H1 (cell line): ENCODE data around the gene MAPK1. TPM values are rescaled to one million over a fixed set of nuclear protein-coding genes. Genes with fewer than 3 reads are reported as not detected.

Experiments used
- CTCF ChIA-PET: fragments of 300-600 bp; sonication (Branson Sonifier 250); formaldehyde crosslinking; loops from one replicate; lab custom pipeline; 2021; ENCODE audit not compliant: partially characterized antibody; lab: Charles Lee
- POLR2A ChIA-PET: fragments of 300-600 bp; sonication (Branson Sonifier 250); formaldehyde crosslinking; loops from one replicate; lab custom pipeline; 2021; ENCODE audit warnings: inconsistent platforms; ENCODE audit not compliant: partially characterized antibody; lab: Charles Lee
- DNase-seq, 2 experiments: peaks; one replicate each; pipeline versions ENCODE4 v3.0.0 to v3.0.0-alpha.2; 2010 to 2022; ENCODE audit warnings: low spot score in 2 of 2, low read depth in 1 of 2, mixed read lengths in 1 of 2
- FAIRE-seq: peaks from 2 replicates; lab custom pipeline; 2011; peaks lifted over from hg19 to GRCh38; lab: Jason Lieb, UNC
- H2AFZ ChIP-seq: 2 replicates; pipeline ENCODE4 v1.8.1; 2012; ENCODE audit warnings: low read length, inconsistent platforms
- H2AK5ac ChIP-seq: 2 replicates; pipeline ENCODE4 v1.6.1; 2013; ENCODE audit warnings: low read depth, low read length
- H2BK120ac ChIP-seq: replicated peaks from 2 replicates; pipeline ENCODE3; 2013; ENCODE audit warnings: low read depth, low read length, inconsistent platforms
- H2BK12ac ChIP-seq: 2 replicates; pipeline ENCODE4 v1.6.1; 2013; ENCODE audit warnings: low read depth, low read length
- H2BK15ac ChIP-seq: 2 replicates; pipeline ENCODE4 v1.6.1; 2013; ENCODE audit warnings: low read length
- H2BK20ac ChIP-seq: 2 replicates; pipeline ENCODE4 v1.6.1; 2013; ENCODE audit warnings: low read length
- H2BK5ac ChIP-seq: 2 replicates; pipeline ENCODE4 v1.6.1; 2013; ENCODE audit warnings: low read depth, low read length
- H3K14ac ChIP-seq: 2 replicates; pipeline ENCODE4 v1.6.1; 2013; ENCODE audit warnings: inconsistent platforms; ENCODE audit not compliant: insufficient read length
- H3K18ac ChIP-seq: 2 replicates; pipeline ENCODE4 v1.6.1; 2013; ENCODE audit warnings: low read length; ENCODE audit errors: extremely low read depth
- H3K23ac ChIP-seq: 2 replicates; pipeline ENCODE4 v1.6.1; 2013; ENCODE audit warnings: inconsistent platforms; ENCODE audit not compliant: insufficient read length
- H3K23me2 ChIP-seq: 2 replicates; pipeline ENCODE4 v1.6.1; 2013; ENCODE audit warnings: low read depth, low read length
- H3K27ac ChIP-seq: 2 replicates; pipeline ENCODE4 v1.6.1; 2011; ENCODE audit warnings: low read depth, low read length, inconsistent platforms
- H3K27me3 ChIP-seq, 4 experiments: replicated peaks in 1 of 4; 1 replicate in 1 of 4; 2 replicates in 3 of 4; pipeline versions ENCODE4 v1.6.1 to v1.8.1; 2011 to 2013; ENCODE audit warnings: low read length in 3 of 4, mild to moderate bottlenecking in 3 of 4, inconsistent platforms in 2 of 4, mixed read lengths in 2 of 4, moderate library complexity in 1 of 4; ENCODE audit not compliant: control insufficient read depth in 3 of 4, insufficient read depth in 3 of 4; ENCODE audit errors: extremely low read depth in 1 of 4
- H3K36me3 ChIP-seq, 4 experiments: 2 replicates each; pipeline versions ENCODE4 v1.6.1 to v1.8.1; 2011 to 2013; ENCODE audit warnings: mild to moderate bottlenecking in 4 of 4, low read length in 3 of 4, moderate library complexity in 2 of 4, control low read depth in 1 of 4, inconsistent platforms in 1 of 4; ENCODE audit not compliant: insufficient read depth in 4 of 4, control insufficient read depth in 2 of 4
- H3K4ac ChIP-seq: replicated peaks from 2 replicates; pipeline ENCODE3; 2013; ENCODE audit warnings: low read length, low read depth, mixed read lengths, inconsistent platforms; ENCODE audit not compliant: insufficient read length
- H3K4me1 ChIP-seq, 4 experiments: replicated peaks in 1 of 4; 1 replicate in 1 of 4; 2 replicates in 3 of 4; pipeline versions ENCODE4 v1.6.1 to v1.8.1; 2011 to 2013; ENCODE audit warnings: low read length in 3 of 4, inconsistent platforms in 2 of 4, mixed read lengths in 1 of 4; ENCODE audit not compliant: insufficient read depth in 4 of 4, control insufficient read depth in 3 of 4
- H3K4me2 ChIP-seq, 2 experiments: 2 replicates each; pipeline versions ENCODE4 v1.6.1 to v1.8.1; 2011 to 2013; ENCODE audit warnings: low read depth in 2 of 2, low read length in 2 of 2, control low read depth in 1 of 2, inconsistent platforms in 1 of 2, mild to moderate bottlenecking in 1 of 2; ENCODE audit not compliant: insufficient read depth in 1 of 2
- H3K4me3 ChIP-seq, 4 experiments: fragments of 200-600, 300-600 bp in 1 of 4; sonication (generic), shearing (Covaris generic), sonication (Bioruptor Twin) in 1 of 4; 2 replicates each; pipeline versions ENCODE4 v1.5.1 to v1.8.1; 2011 to 2016; ENCODE audit warnings: low read length in 4 of 4, low read depth in 3 of 4, control low read depth in 2 of 4, inconsistent platforms in 2 of 4, mild to moderate bottlenecking in 2 of 4, mixed read lengths in 1 of 4, moderate library complexity in 1 of 4; ENCODE audit not compliant: insufficient read depth in 2 of 4; ENCODE audit errors: extremely low read depth in 1 of 4
- H3K56ac ChIP-seq: replicated peaks from 2 replicates; pipeline ENCODE3; 2013; ENCODE audit warnings: low read depth, mild to moderate bottlenecking, mixed read lengths, low read length, inconsistent platforms; ENCODE audit not compliant: insufficient read length
- H3K79me1 ChIP-seq: 2 replicates; pipeline ENCODE4 v1.6.1; 2013; ENCODE audit warnings: low read depth, low read length, control low read depth
- H3K79me2 ChIP-seq, 2 experiments: 2 replicates each; pipeline versions ENCODE4 v1.6.1 to v1.8.1; 2012 to 2013; ENCODE audit warnings: low read length in 2 of 2, mild to moderate bottlenecking in 2 of 2, inconsistent platforms in 1 of 2; ENCODE audit not compliant: insufficient read depth in 2 of 2, control insufficient read depth in 1 of 2
- H3K9ac ChIP-seq, 4 experiments: replicated peaks in 1 of 4; 1 replicate in 1 of 4; 2 replicates in 3 of 4; pipeline versions ENCODE4 v1.6.1 to v1.8.1; 2011 to 2013; ENCODE audit warnings: low read depth in 3 of 4, low read length in 3 of 4, control low read depth in 2 of 4, mild to moderate bottlenecking in 2 of 4, moderate library complexity in 2 of 4, inconsistent platforms in 1 of 4; ENCODE audit errors: extremely low read depth in 1 of 4
- H3K9me3 ChIP-seq, 2 experiments: 2 replicates each; pipeline versions ENCODE4 v1.6.1 to v1.8.1; 2012 to 2013; ENCODE audit warnings: mild to moderate bottlenecking in 2 of 2, moderate library complexity in 2 of 2, control low read depth in 1 of 2, inconsistent platforms in 1 of 2, low read depth in 1 of 2, low read length in 1 of 2, mixed read lengths in 1 of 2; ENCODE audit not compliant: insufficient read depth in 2 of 2
- H4K20me1 ChIP-seq, 2 experiments: replicated peaks in 1 of 2; 2 replicates each; pipeline versions ENCODE3 to v1.8.1; 2011 to 2013; ENCODE audit warnings: inconsistent platforms in 2 of 2, low read length in 2 of 2, mild to moderate bottlenecking in 1 of 2; ENCODE audit not compliant: insufficient read depth in 2 of 2, control insufficient read depth in 1 of 2
- H4K5ac ChIP-seq: 2 replicates; pipeline ENCODE4 v1.6.1; 2013; ENCODE audit warnings: low read length, low read depth, mixed read lengths, inconsistent platforms; ENCODE audit not compliant: insufficient read length
- H4K8ac ChIP-seq: 2 replicates; pipeline ENCODE4 v1.8.0; 2013; ENCODE audit warnings: mild to moderate bottlenecking, moderate library complexity, low read length, inconsistent platforms; ENCODE audit not compliant: insufficient read depth; ENCODE audit errors: extremely low read depth
- H4K91ac ChIP-seq: replicated peaks from 2 replicates; pipeline ENCODE3; 2013; ENCODE audit warnings: low read length, mixed read lengths, inconsistent platforms; ENCODE audit not compliant: insufficient read length
- CHD2 ChIP-seq: IDR thresholded peaks from 2 replicates; pipeline ENCODE4 v1.6.1; 2012; ENCODE audit warnings: low read length, improper control_type of control experiment
- EGR1 ChIP-seq: IDR thresholded peaks from 2 replicates; pipeline ENCODE4 v1.6.1; 2011; ENCODE audit warnings: low read depth, low read length, borderline replicate concordance
- NANOG ChIP-seq: IDR thresholded peaks from 2 replicates; pipeline ENCODE4 v1.6.1; 2011; ENCODE audit warnings: low read length, low read depth, mild to moderate bottlenecking, inconsistent platforms; ENCODE audit not compliant: insufficient read depth, poor library complexity, severe bottlenecking
- POLR2A ChIP-seq, 2 experiments: IDR thresholded peaks; 1 replicate in 1 of 2; 2 replicates in 1 of 2; pipeline ENCODE4 v1.6.1; 2011; ENCODE audit warnings: low read depth in 2 of 2, low read length in 2 of 2, mild to moderate bottlenecking in 2 of 2; ENCODE audit errors: control extremely low read depth in 1 of 2
- SP1 ChIP-seq: IDR thresholded peaks from 2 replicates; pipeline ENCODE4 v1.6.1; 2011; ENCODE audit warnings: low read depth, low read length
- SUZ12 ChIP-seq: fragments of 200-600 bp; sonication (generic); IDR thresholded peaks from 2 replicates; pipeline ENCODE4 v1.6.1; 2012; ENCODE audit warnings: mild to moderate bottlenecking, inconsistent platforms, low read length, moderate library complexity, mixed read lengths
- WGBS, 2 experiments: shearing (Covaris generic) in 1 of 2; methylation state at CpG; one replicate each; pipeline versions ENCODE4 v1.1.6 to v1.1.7; 2013 to 2015; ENCODE audit warnings: low lambda C conversion rate in 2 of 2, mixed read lengths in 2 of 2, inconsistent platforms in 1 of 2, low coverage in 1 of 2, missing lambda C conversion rate in 1 of 2; ENCODE audit not compliant: insufficient replicate concordance in 2 of 2, insufficient coverage in 1 of 2, insufficient read length in 1 of 2; ENCODE audit errors: extremely low coverage in 1 of 2, missing lambda C conversion rate in 1 of 2; 5-methylcytosine and 5-hydroxymethylcytosine counted together
- polyA plus RNA-seq, 7 experiments: library from polyadenylated mRNA; depleted of rRNA in 3 of 7; stranded (reverse) in 5 of 7; unstranded in 2 of 7; fragments of >200 nt in 5 of 7; fragments of 200-250 nt in 2 of 7; gene quantifications; 1 replicate in 5 of 7; 2 replicates in 1 of 7; 4 replicates in 1 of 7; pipeline versions ENCODE4 v1.2.1 to v1.2.3, GENCODE V29; 2011 to 2013; ENCODE audit warnings: missing spikeins in 2 of 7, mixed read lengths in 2 of 7
- total RNA-seq: library from RNA; stranded (reverse); fragmentation: NEBNext Ultra II Directional; extraction: Animal tissue kit (Norgen Biotek cat#: 25700); gene quantifications from 2 replicates; pipeline ENCODE4 v1.2.1, GENCODE V29; 2021

Gene MAPK1
- total and polyA plus RNA-seq, 2 of the 8 experiments (the other 6 are each of a cell fraction or from before 2014, with no cell fraction given) = 28.1 to 101 TPM

- POLR2A ChIA-PET = interaction anchor here (1.2 kb wide), 1 partner anchor 26 kb away, joined by 3 read pairs; no protein-coding TSS in a partner anchor
- H2BK20ac ChIP-seq = no peak overlapping the region
Measured at GRCh38 chr22:21797444-21798221, 69.8 kb downstream of the MAPK1 start.

More at GRCh38 chr22:21797444-21798221, 69.8 kb downstream of the MAPK1 start:
- Histone ChIP-seq H4K91ac (no peak overlapping the region), H4K20me1 (peaks cover 0 to 2% of the 10 kb centered on the region in 2 experiments), H3K23me2 (no peaks in the 10 kb centered on the region), H3K27me3 (no peaks in the 10 kb centered on the region; a peak in 1 of 7 replicates), H2BK15ac (no peak overlapping the region), H3K18ac (no peak overlapping the region), H3K9me3 (no peaks in the 10 kb centered on the region), H2AK5ac (no peak overlapping the region), H2BK12ac (no peak overlapping the region), H4K8ac (no peak overlapping the region), H2BK5ac (no peak overlapping the region), H3K4me1 (no peaks in the 10 kb centered on the region), H3K23ac (no peak overlapping the region), H3K9ac (no peak overlapping the region), H2AFZ (no peak overlapping the region), H3K4me2 (no peak overlapping the region), H2BK120ac (no peak overlapping the region), H3K4ac (no peak overlapping the region), H3K27ac (no peak overlapping the region), H4K5ac (no peak overlapping the region), H3K79me1 (no peaks in the 10 kb centered on the region; the same call in 1 of the 2 replicates), H3K4me3 (no peak overlapping the region), H3K36me3 (peaks cover 7 to 40% (median 22%) of the 10 kb centered on the region in 4 experiments), H3K14ac (no peak overlapping the region), H3K56ac (no peak overlapping the region), H3K79me2 (no peaks in the 10 kb centered on the region)
- TF ChIP-seq SUZ12 (no peak), CHD2 (no peak), EGR1 (no peak), SP1 (no peak), NANOG (no peak), POLR2A (IDR thresholded peaks at IDR 0.05; ENCODE audit: control extremely low read depth in 1 of 2, low read depth in 2 of 2, low read length in 2 of 2) (no peak)
- DNase-seq (no peak), FAIRE-seq (no peak)
- 96% methylated on average over 5 of the region's 5 CpGs; no CpG with 5 or more reads in 1 of the 2 experiments for WGBS, 2 experiments
- CTCF ChIA-PET = interaction anchor here (1.0 kb wide), 1 partner anchor 23 kb away, joined by 3 read pairs; no protein-coding TSS in a partner anchor
